ENCODE results near the gene TFEB. TPM values are rescaled to one million over a fixed set of nuclear protein-coding genes. Genes with fewer than 3 reads are reported as not detected.

Gene TFEB
- total and polyA plus RNA-seq, 10 of the 15 experiments (the other 5 are each of a cell fraction or from before 2014, with no cell fraction given), result 0.84 to 108 (median 60.8) TPM

GRCh38 chr6:41645007-41645618, 90.3 kb downstream of the TFEB start:
- in situ Hi-C loops (cut with MboI) (no loop called here), intact Hi-C loops (cut with micrococcal nuclease; ENCODE audit: unreplicated experiment) (no loop called here)
- no peaks in the 10 kb centered on the region for H3K36me3 ChIP-seq (ENCODE audit: control insufficient read depth in 2 of 2, insufficient read depth in 2 of 2, low read length in 1 of 2)
- no peaks in the 10 kb centered on the region for H4K20me1 ChIP-seq (ENCODE audit: control insufficient read depth, insufficient read depth)
- ChIA-PET CTCF (no interaction called here), SMC1A (ENCODE audit: uncharacterized antibody, unreplicated experiment) (interaction anchor here (0.6 kb wide), 1 partner anchor 368 kb away, joined by 3 read pairs; no protein-coding TSS in a partner anchor), POLR2A (no interaction called here), RAD21 (ENCODE audit: unreplicated experiment) (no interaction called here)
- FAIRE-seq (no peak), ATAC-seq (no peak), DNase-seq (ENCODE audit: low read depth, low spot score) (no peak)
- H2AFZ ChIP-seq (ENCODE audit: control insufficient read depth, low read depth, low read length), result no peak overlapping the region
- no peaks in the 10 kb centered on the region for H3K4me1 ChIP-seq (ENCODE audit: control insufficient read depth, insufficient read depth, low read length)
- no peak overlapping the region for H3K9ac ChIP-seq (ENCODE audit: control insufficient read depth, insufficient read depth, low read length)
- no peak overlapping the region for H3K4me3 ChIP-seq
- 45% methylated on average over 12 of the region's 12 CpGs for WGBS (ENCODE audit: insufficient coverage, insufficient replicate concordance, low lambda C conversion rate, missing lambda C conversion rate)
- H3K27ac ChIP-seq (ENCODE audit: control insufficient read depth, insufficient read depth), result no peak overlapping the region
- TF ChIP-seq, protein P1, sequence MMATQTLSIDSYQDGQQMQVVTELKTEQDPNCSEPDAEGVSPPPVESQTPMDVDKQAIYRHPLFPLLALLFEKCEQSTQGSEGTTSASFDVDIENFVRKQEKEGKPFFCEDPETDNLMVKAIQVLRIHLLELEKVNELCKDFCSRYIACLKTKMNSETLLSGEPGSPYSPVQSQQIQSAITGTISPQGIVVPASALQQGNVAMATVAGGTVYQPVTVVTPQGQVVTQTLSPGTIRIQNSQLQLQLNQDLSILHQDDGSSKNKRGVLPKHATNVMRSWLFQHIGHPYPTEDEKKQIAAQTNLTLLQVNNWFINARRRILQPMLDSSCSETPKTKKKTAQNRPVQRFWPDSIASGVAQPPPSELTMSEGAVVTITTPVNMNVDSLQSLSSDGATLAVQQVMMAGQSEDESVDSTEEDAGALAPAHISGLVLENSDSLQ (IDR thresholded peaks at IDR 0.05), result no peak
- TF ChIP-seq USF1 (IDR thresholded peaks at IDR 0.05; ENCODE audit: borderline replicate concordance, extremely low read length, insufficient read depth, low read depth, low read length) (no peak), SMARCA5 (IDR thresholded peaks at IDR 0.05) (no peak), CHD1 (IDR thresholded peaks at IDR 0.05; ENCODE audit: low read depth, low read length) (no peak), NKRF (conservative IDR thresholded peaks at IDR 0.05) (no peak), RAD21 (IDR thresholded peaks at IDR 0.05; ENCODE audit: insufficient read depth, low read depth, low read length) (no peak), WRNIP1 (IDR thresholded peaks at IDR 0.05; ENCODE audit: borderline replicate concordance, low read depth, low read length) (no peak), SPI1 (IDR thresholded peaks at IDR 0.05; ENCODE audit: borderline replicate concordance, insufficient read depth, low read depth, low read length) (no peak), ZZZ3 (IDR thresholded peaks at IDR 0.05; ENCODE audit: control insufficient read depth, insufficient read length, low read depth) (no peak)
- TF ChIP-seq, protein P2, sequence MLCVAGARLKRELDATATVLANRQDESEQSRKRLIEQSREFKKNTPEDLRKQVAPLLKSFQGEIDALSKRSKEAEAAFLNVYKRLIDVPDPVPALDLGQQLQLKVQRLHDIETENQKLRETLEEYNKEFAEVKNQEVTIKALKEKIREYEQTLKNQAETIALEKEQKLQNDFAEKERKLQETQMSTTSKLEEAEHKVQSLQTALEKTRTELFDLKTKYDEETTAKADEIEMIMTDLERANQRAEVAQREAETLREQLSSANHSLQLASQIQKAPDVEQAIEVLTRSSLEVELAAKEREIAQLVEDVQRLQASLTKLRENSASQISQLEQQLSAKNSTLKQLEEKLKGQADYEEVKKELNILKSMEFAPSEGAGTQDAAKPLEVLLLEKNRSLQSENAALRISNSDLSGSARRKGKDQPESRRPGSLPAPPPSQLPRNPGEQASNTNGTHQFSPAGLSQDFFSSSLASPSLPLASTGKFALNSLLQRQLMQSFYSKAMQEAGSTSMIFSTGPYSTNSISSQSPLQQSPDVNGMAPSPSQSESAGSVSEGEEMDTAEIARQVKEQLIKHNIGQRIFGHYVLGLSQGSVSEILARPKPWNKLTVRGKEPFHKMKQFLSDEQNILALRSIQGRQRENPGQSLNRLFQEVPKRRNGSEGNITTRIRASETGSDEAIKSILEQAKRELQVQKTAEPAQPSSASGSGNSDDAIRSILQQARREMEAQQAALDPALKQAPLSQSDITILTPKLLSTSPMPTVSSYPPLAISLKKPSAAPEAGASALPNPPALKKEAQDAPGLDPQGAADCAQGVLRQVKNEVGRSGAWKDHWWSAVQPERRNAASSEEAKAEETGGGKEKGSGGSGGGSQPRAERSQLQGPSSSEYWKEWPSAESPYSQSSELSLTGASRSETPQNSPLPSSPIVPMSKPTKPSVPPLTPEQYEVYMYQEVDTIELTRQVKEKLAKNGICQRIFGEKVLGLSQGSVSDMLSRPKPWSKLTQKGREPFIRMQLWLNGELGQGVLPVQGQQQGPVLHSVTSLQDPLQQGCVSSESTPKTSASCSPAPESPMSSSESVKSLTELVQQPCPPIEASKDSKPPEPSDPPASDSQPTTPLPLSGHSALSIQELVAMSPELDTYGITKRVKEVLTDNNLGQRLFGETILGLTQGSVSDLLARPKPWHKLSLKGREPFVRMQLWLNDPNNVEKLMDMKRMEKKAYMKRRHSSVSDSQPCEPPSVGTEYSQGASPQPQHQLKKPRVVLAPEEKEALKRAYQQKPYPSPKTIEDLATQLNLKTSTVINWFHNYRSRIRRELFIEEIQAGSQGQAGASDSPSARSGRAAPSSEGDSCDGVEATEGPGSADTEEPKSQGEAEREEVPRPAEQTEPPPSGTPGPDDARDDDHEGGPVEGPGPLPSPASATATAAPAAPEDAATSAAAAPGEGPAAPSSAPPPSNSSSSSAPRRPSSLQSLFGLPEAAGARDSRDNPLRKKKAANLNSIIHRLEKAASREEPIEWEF (IDR thresholded peaks at IDR 0.05; ENCODE audit: insufficient replicate concordance, low read depth, low read length), result no peak
- BruUV-seq (replicated peaks), result no TSS peak
- H3K79me2 ChIP-seq (ENCODE audit: control insufficient read depth, insufficient read depth, low read length), result no peaks in the 10 kb centered on the region
- no peak overlapping the region for H3K4me2 ChIP-seq (ENCODE audit: control insufficient read depth, insufficient read depth)
- peaks cover 0 to 5% of the 10 kb centered on the region in 2 experiments; a peak in 3 of 4 replicates for H3K27me3 ChIP-seq (replicated peaks in 1 of 2; ENCODE audit: control insufficient read depth in 2 of 2, insufficient read depth in 2 of 2, low read length in 1 of 2)
- H3K9me3 ChIP-seq (replicated peaks; ENCODE audit: control insufficient read depth, insufficient read depth, low read length), result no peaks in the 10 kb centered on the region

Data from GM12878 (cell line).